H9 (cell line): ENCODE measurements around the gene DNAH1. TPM values are rescaled to one million over a fixed set of nuclear protein-coding genes. Genes with fewer than 3 reads are reported as not detected.

Experiments used
- DNase-seq: peaks from one replicate; pipeline ENCODE4 v3.0.0-alpha.2; 2017
- H2AFZ ChIP-seq: one replicate; pipeline ENCODE4 v1.6.1; 2013; ENCODE audit warnings: mild to moderate bottlenecking, low read length, control low read depth, moderate library complexity
- H2AK5ac ChIP-seq: 2 replicates; pipeline ENCODE4 v1.6.1; 2013; ENCODE audit warnings: low read length, control low read depth, mixed read lengths; ENCODE audit not compliant: insufficient read length
- H2BK120ac ChIP-seq: one replicate; pipeline ENCODE4 v1.6.1; 2013; ENCODE audit warnings: low read depth, mild to moderate bottlenecking, low read length, control low read depth, inconsistent platforms; ENCODE audit not compliant: poor library complexity, severe bottlenecking
- H2BK12ac ChIP-seq: 2 replicates; pipeline ENCODE4 v1.6.1; 2013; ENCODE audit warnings: low read length, control low read depth, mixed read lengths, low read depth; ENCODE audit not compliant: insufficient read length
- H2BK15ac ChIP-seq: 2 replicates; pipeline ENCODE4 v1.6.1; 2013; ENCODE audit warnings: low read depth, low read length, control low read depth
- H2BK20ac ChIP-seq: one replicate; pipeline ENCODE4 v1.6.1; 2013; ENCODE audit warnings: low read depth, mild to moderate bottlenecking, low read length, control low read depth, inconsistent platforms; ENCODE audit not compliant: poor library complexity, severe bottlenecking
- H2BK5ac ChIP-seq: 2 replicates; pipeline ENCODE4 v1.6.1; 2013; ENCODE audit warnings: low read length, control low read depth, mixed read lengths; ENCODE audit not compliant: insufficient read length
- H3K14ac ChIP-seq: 2 replicates; pipeline ENCODE4 v1.6.1; 2013; ENCODE audit warnings: low read length, control low read depth; ENCODE audit not compliant: insufficient read depth
- H3K18ac ChIP-seq: 2 replicates; pipeline ENCODE4 v1.6.1; 2013; ENCODE audit warnings: low read depth, mild to moderate bottlenecking, mixed read lengths, low read length, control low read depth; ENCODE audit not compliant: insufficient read length
- H3K23ac ChIP-seq: 2 replicates; pipeline ENCODE4 v1.6.1; 2013; ENCODE audit warnings: low read length, control low read depth, mixed read lengths, low read depth; ENCODE audit not compliant: insufficient read length
- H3K23me2 ChIP-seq: 2 replicates; pipeline ENCODE4 v1.6.1; 2013; ENCODE audit warnings: low read depth, mild to moderate bottlenecking, mixed read lengths, low read length, control low read depth; ENCODE audit not compliant: insufficient read length, poor library complexity, severe bottlenecking
- H3K27ac ChIP-seq: 2 replicates; pipeline ENCODE4 v1.5.1; 2013; ENCODE audit warnings: low read length, control low read depth, mixed read lengths, low read depth; ENCODE audit not compliant: insufficient read length
- H3K27me3 ChIP-seq: 2 replicates; pipeline ENCODE4 v1.6.1; 2013; ENCODE audit warnings: low read length, control low read depth, inconsistent platforms; ENCODE audit not compliant: insufficient read depth
- H3K4ac ChIP-seq: 2 replicates; pipeline ENCODE4 v1.6.1; 2013; ENCODE audit warnings: low read depth, mild to moderate bottlenecking, control low read depth, inconsistent platforms, low read length, moderate library complexity
- H3K4me1 ChIP-seq: 2 replicates; pipeline ENCODE4 v1.6.1; 2013; ENCODE audit warnings: low read length, control low read depth, inconsistent platforms; ENCODE audit not compliant: insufficient read depth
- H3K4me2 ChIP-seq: 2 replicates; pipeline ENCODE4 v1.6.1; 2013; ENCODE audit warnings: low read length, control low read depth, mixed read lengths; ENCODE audit not compliant: insufficient read length, insufficient read depth
- H3K56ac ChIP-seq: 2 replicates; pipeline ENCODE4 v1.6.1; 2013; ENCODE audit warnings: low read depth, mild to moderate bottlenecking, mixed read lengths, low read length, control low read depth; ENCODE audit not compliant: insufficient read length
- H3K79me1 ChIP-seq: 2 replicates; pipeline ENCODE4 v1.6.1; 2013; ENCODE audit warnings: low read depth, mild to moderate bottlenecking, moderate library complexity, low read length, control low read depth, inconsistent platforms; ENCODE audit not compliant: insufficient read depth, poor library complexity, severe bottlenecking
- H3K79me2 ChIP-seq: 2 replicates; pipeline ENCODE4 v1.6.1; 2013; ENCODE audit warnings: low read length, control low read depth, inconsistent platforms; ENCODE audit not compliant: insufficient read depth
- H3K9ac ChIP-seq: 2 replicates; pipeline ENCODE4 v1.6.1; 2013; ENCODE audit warnings: low read length, control low read depth, mixed read lengths; ENCODE audit not compliant: insufficient read length; ENCODE audit errors: extremely low read depth
- H3K9me3 ChIP-seq: one replicate; pipeline ENCODE4 v1.6.1; 2013; ENCODE audit warnings: low read depth, low read length, inconsistent platforms; ENCODE audit not compliant: control insufficient read depth
- H3T11ph ChIP-seq: one replicate; pipeline ENCODE4 v1.6.1; 2013; ENCODE audit warnings: mild to moderate bottlenecking, low read length, control low read depth, inconsistent platforms
- H4K20me1 ChIP-seq: one replicate; pipeline ENCODE4 v1.6.1; 2013; ENCODE audit not compliant: control insufficient read depth, insufficient read length, insufficient read depth
- H4K5ac ChIP-seq: 2 replicates; pipeline ENCODE4 v1.6.1; 2013; ENCODE audit warnings: low read depth, mild to moderate bottlenecking, mixed read lengths, low read length, control low read depth; ENCODE audit not compliant: insufficient read length
- H4K8ac ChIP-seq: replicated peaks from 2 replicates; pipeline ENCODE4 v1.6.1; 2013; ENCODE audit warnings: low read length, control low read depth, mixed read lengths, low read depth; ENCODE audit not compliant: insufficient read length
- H4K91ac ChIP-seq: 2 replicates; pipeline ENCODE4 v1.6.1; 2013; ENCODE audit warnings: low read depth, mild to moderate bottlenecking, moderate library complexity, mixed read lengths, low read length, control low read depth; ENCODE audit not compliant: insufficient read length
- H3K27ac Mint-ChIP-seq, 3 experiments: 2 replicates in 2 of 3; 3 replicates in 1 of 3; pipeline ENCODE4 v1.8.0; 2020 to 2021; ENCODE audit warnings: mixed read lengths in 3 of 3, mild to moderate bottlenecking in 1 of 3, moderate library complexity in 1 of 3
- H3K27me3 Mint-ChIP-seq: 2 replicates; pipeline ENCODE4 v1.8.0; 2021; ENCODE audit warnings: low read depth, mild to moderate bottlenecking, moderate library complexity, mixed read lengths
- H3K36me3 Mint-ChIP-seq, 3 experiments: 2 replicates in 2 of 3; 3 replicates in 1 of 3; pipeline ENCODE4 v1.8.0; 2020 to 2021; ENCODE audit warnings: low read depth in 3 of 3, mixed read lengths in 3 of 3; ENCODE audit not compliant: insufficient read depth in 1 of 3
- H3K4me1 Mint-ChIP-seq, 2 experiments: 2 replicates each; pipeline ENCODE4 v1.8.0; 2020; ENCODE audit warnings: mixed read lengths in 2 of 2
- H3K4me3 Mint-ChIP-seq, 2 experiments: 2 replicates in 1 of 2; 3 replicates in 1 of 2; pipeline ENCODE4 v1.8.0; 2020 to 2021; ENCODE audit warnings: mild to moderate bottlenecking in 2 of 2, mixed read lengths in 2 of 2, moderate library complexity in 1 of 2
- H3K9me3 Mint-ChIP-seq, 2 experiments: 2 replicates in 1 of 2; 3 replicates in 1 of 2; pipeline ENCODE4 v1.8.0; 2020; ENCODE audit warnings: mild to moderate bottlenecking in 2 of 2, mixed read lengths in 2 of 2, moderate library complexity in 1 of 2
- WGBS: extraction: QIAGEN DNeasy Blood & Tissue Kit; methylation state at CpG from one replicate; pipeline ENCODE4 v1.1.7; 2013; ENCODE audit warnings: missing lambda C conversion rate, low lambda C conversion rate, mixed read lengths; ENCODE audit not compliant: insufficient read length; ENCODE audit errors: extremely low coverage; 5-methylcytosine and 5-hydroxymethylcytosine counted together
- total RNA-seq: library from RNA; stranded (reverse); gene quantifications from 2 replicates; pipeline ENCODE4 v1.2.1, GENCODE V29; 2021
- TF ChIP-seq, protein P1 (sequence below): fragments of 200-600 bp; sonication (generic); conservative IDR thresholded peaks from 3 replicates; pipeline ENCODE4 v1.8.0; 2021; ENCODE audit warnings: antibody characterized with exemption, mild to moderate bottlenecking

The DNAH1 gene
- total RNA-seq, 1 experiment from 2014 or later: 2.0 TPM

DNA sequence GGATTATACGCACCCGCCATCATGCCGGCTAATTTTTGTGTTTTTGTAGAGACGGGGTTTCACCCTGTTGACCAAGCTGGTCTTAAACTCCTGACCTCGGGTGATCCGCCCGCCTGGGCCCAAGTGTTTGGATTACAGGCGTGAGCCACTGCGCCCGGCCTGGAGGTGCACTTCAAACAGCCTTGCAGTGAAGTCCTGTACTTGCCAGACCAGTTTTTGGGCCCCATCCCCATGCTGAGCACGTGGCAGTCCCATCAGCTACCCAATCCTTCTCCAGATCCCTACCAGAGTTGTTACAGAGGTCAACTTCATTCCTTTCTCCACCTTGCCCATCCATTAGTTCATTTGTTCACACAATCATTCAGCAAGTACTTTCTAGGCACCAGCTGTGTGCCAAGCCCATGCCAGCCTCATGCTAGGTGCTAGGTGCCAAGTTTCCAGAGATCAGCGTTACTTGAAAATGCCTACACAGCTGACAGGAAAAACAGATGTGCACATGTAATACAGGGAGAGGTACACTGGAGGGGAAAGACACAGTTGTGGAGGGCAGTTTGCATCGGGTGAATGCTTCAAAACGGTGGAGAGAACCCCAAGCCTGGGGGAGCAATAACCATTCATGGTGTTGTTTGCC lies 2.2 kb downstream of the DNAH1 start:
- H3K79me2 ChIP-seq: no peaks in the 10 kb centered on the region
- H3K27me3 ChIP-seq: peaks cover 2% of the 10 kb centered on the region; the same call in 1 of the 2 replicates
- TF ChIP-seq, protein P1, sequence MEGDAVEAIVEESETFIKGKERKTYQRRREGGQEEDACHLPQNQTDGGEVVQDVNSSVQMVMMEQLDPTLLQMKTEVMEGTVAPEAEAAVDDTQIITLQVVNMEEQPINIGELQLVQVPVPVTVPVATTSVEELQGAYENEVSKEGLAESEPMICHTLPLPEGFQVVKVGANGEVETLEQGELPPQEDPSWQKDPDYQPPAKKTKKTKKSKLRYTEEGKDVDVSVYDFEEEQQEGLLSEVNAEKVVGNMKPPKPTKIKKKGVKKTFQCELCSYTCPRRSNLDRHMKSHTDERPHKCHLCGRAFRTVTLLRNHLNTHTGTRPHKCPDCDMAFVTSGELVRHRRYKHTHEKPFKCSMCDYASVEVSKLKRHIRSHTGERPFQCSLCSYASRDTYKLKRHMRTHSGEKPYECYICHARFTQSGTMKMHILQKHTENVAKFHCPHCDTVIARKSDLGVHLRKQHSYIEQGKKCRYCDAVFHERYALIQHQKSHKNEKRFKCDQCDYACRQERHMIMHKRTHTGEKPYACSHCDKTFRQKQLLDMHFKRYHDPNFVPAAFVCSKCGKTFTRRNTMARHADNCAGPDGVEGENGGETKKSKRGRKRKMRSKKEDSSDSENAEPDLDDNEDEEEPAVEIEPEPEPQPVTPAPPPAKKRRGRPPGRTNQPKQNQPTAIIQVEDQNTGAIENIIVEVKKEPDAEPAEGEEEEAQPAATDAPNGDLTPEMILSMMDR: no peak
- no peak overlapping the region for H2AFZ ChIP-seq
- H3K23me2 ChIP-seq: peaks cover 6% of the 10 kb centered on the region
- no peak overlapping the region for H2BK5ac ChIP-seq
- H3K9me3 Mint-ChIP-seq: no peaks in the 10 kb centered on the region
- no peaks in the 10 kb centered on the region for H3K4me1 ChIP-seq
- H3K27ac Mint-ChIP-seq: no peak overlapping the region
- H3K27ac ChIP-seq: no peak overlapping the region
- no peaks in the 10 kb centered on the region; a peak in 1 of 7 replicates for H3K36me3 Mint-ChIP-seq
- no peak overlapping the region for H2BK15ac ChIP-seq
- no peaks in the 10 kb centered on the region for H4K20me1 ChIP-seq
- H2BK120ac ChIP-seq: no peak overlapping the region
- H4K5ac ChIP-seq: no peak overlapping the region
- H2BK12ac ChIP-seq: no peak overlapping the region
- H3T11ph ChIP-seq: no peak overlapping the region
- H2BK20ac ChIP-seq: no peak overlapping the region
- no peak overlapping the region for H3K18ac ChIP-seq
- H3K9me3 ChIP-seq: no peaks in the 10 kb centered on the region
- H3K9ac ChIP-seq: no peak overlapping the region
- no peak for DNase-seq
- no peak overlapping the region for H2AK5ac ChIP-seq
- H3K23ac ChIP-seq: no peak overlapping the region
- no peak overlapping the region for H3K14ac ChIP-seq
- no peaks in the 10 kb centered on the region for H3K79me1 ChIP-seq
- H3K4me1 Mint-ChIP-seq: peaks cover 5 to 10% of the 10 kb centered on the region in 2 experiments
- peaks cover 37% of the 10 kb centered on the region for H3K27me3 Mint-ChIP-seq
- H3K4ac ChIP-seq: no peak overlapping the region
- peak overlapping the region; percentile 3 to 71; a peak in 1 of 5 replicates for H3K4me3 Mint-ChIP-seq
- H4K8ac ChIP-seq: no peak overlapping the region
- H3K56ac ChIP-seq: no peak overlapping the region
- no CpG with 5 or more reads among the region's 14 CpGs for WGBS
- H4K91ac ChIP-seq: no peak overlapping the region
- H3K4me2 ChIP-seq: no peak overlapping the region
